ENCODE results near the gene CAMK1G. TPM values are rescaled to one million over a fixed set of nuclear protein-coding genes. Genes with fewer than 3 reads are reported as not detected.

The CAMK1G gene
- total and polyA plus RNA-seq, 2 donors (not counting 3 experiments of a cell fraction or from before 2014, with no cell fraction given): not detected

GRCh38 chr1:209597499-209597898 is 14.0 kb downstream of the CAMK1G start:
- POLR2A ChIA-PET: interaction anchor here (0.8 kb wide), 1 partner anchor 52 kb away, joined by 3 read pairs; no protein-coding TSS in a partner anchor
- no TSS peak for BruUV-seq (replicated peaks)
- H3K9ac ChIP-seq (replicated peaks; ENCODE audit: extremely low read depth, insufficient read depth, low read length): no peak overlapping the region
- H3K79me2 ChIP-seq (ENCODE audit: control insufficient read depth, insufficient read depth, low read length): no peaks in the 10 kb centered on the region
- peak; percentile 76 for DNase-seq (ENCODE audit: low read depth, low spot score)
- H3K36me3 ChIP-seq (ENCODE audit: control insufficient read depth in 2 of 2, extremely low read depth in 1 of 2, insufficient read depth in 2 of 2, low read length in 2 of 2): no peaks in the 10 kb centered on the region
- no peak overlapping the region for H2AFZ ChIP-seq (ENCODE audit: low read depth, low read length)
- H4K20me1 ChIP-seq (replicated peaks; ENCODE audit: control insufficient read depth, extremely low read depth, insufficient read depth, low read length): no peaks in the 10 kb centered on the region
- no peaks in the 10 kb centered on the region for H3K9me1 ChIP-seq (replicated peaks; ENCODE audit: control insufficient read depth, extremely low read depth, insufficient read depth, low read length)
- H3K4me3 ChIP-seq (replicated peaks in 1 of 3; ENCODE audit: insufficient read depth in 1 of 3, low read depth in 1 of 3, low read length in 3 of 3): no peak overlapping the region
- H3K27me3 ChIP-seq (ENCODE audit: control insufficient read depth in 2 of 2, insufficient read depth in 2 of 2, low read length in 2 of 2): peaks cover 10 to 14% of the 10 kb centered on the region in 2 experiments
- no peaks in the 10 kb centered on the region for H3K9me3 ChIP-seq (replicated peaks; ENCODE audit: control insufficient read depth, insufficient read depth, low read length)
- H3K4me2 ChIP-seq (ENCODE audit: insufficient read depth, low read length): no peak overlapping the region
- intact Hi-C loops (cut with micrococcal nuclease) (no loop called here), dilution Hi-C loops (cut with MboI; ENCODE audit: extremely low pct_ligation_motif_present, low sequenced_read_pairs) (loop anchor here (25.0 kb wide), 1 partner anchor 90 kb away; the partner anchor contains the start of gene G0S2)
- FAIRE-seq: peak; percentile 88
- H3K4me1 ChIP-seq (ENCODE audit: control insufficient read depth, extremely low read depth, insufficient read depth, low read length): peaks cover 5% of the 10 kb centered on the region
- no peak for TF ChIP-seq JUN (IDR thresholded peaks at IDR 0.05; ENCODE audit: borderline replicate concordance, insufficient read depth, insufficient read length, low read depth)
- TF ChIP-seq FOS (IDR thresholded peaks at IDR 0.05; ENCODE audit: borderline replicate concordance, insufficient read depth, low read length): peak; percentile 24
- TF ChIP-seq, protein P1, sequence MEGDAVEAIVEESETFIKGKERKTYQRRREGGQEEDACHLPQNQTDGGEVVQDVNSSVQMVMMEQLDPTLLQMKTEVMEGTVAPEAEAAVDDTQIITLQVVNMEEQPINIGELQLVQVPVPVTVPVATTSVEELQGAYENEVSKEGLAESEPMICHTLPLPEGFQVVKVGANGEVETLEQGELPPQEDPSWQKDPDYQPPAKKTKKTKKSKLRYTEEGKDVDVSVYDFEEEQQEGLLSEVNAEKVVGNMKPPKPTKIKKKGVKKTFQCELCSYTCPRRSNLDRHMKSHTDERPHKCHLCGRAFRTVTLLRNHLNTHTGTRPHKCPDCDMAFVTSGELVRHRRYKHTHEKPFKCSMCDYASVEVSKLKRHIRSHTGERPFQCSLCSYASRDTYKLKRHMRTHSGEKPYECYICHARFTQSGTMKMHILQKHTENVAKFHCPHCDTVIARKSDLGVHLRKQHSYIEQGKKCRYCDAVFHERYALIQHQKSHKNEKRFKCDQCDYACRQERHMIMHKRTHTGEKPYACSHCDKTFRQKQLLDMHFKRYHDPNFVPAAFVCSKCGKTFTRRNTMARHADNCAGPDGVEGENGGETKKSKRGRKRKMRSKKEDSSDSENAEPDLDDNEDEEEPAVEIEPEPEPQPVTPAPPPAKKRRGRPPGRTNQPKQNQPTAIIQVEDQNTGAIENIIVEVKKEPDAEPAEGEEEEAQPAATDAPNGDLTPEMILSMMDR (IDR thresholded peaks at IDR 0.05; ENCODE audit: extremely low read depth in 1 of 2, insufficient read depth in 1 of 2, low read depth in 1 of 2, low read length in 2 of 2): no peak
- TF ChIP-seq EZH2 (IDR thresholded peaks at IDR 0.05; ENCODE audit: borderline replicate concordance, low read depth, low read length, severe bottlenecking): no peak
- TF ChIP-seq, protein P2, sequence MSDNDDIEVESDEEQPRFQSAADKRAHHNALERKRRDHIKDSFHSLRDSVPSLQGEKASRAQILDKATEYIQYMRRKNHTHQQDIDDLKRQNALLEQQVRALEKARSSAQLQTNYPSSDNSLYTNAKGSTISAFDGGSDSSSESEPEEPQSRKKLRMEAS (IDR thresholded peaks at IDR 0.05; ENCODE audit: insufficient read depth, insufficient read length): no peak
- TF ChIP-seq POLR2AphosphoS5 (IDR thresholded peaks at IDR 0.05; ENCODE audit: insufficient read depth, low read depth, low read length): peak; percentile 52
- no peak for TF ChIP-seq MYC (IDR thresholded peaks at IDR 0.05; ENCODE audit: low read depth, low read length)
- peak; percentile 25 for TF ChIP-seq POLR2A (IDR thresholded peaks at IDR 0.05; ENCODE audit: low read depth, low read length)
- TF ChIP-seq GATA2 (IDR thresholded peaks at IDR 0.05; ENCODE audit: insufficient read depth, insufficient read length, low read depth, low read length): no peak
- CTCF ChIA-PET: interaction anchor here (0.7 to 1.8 kb wide), 13 partner anchors 8 to 95 kb away, joined by 3 to 10 read pairs (median 4); partner anchors contain the start of gene CAMK1G
- no peak overlapping the region for H3K27ac ChIP-seq (ENCODE audit: insufficient read depth, low read depth, low read length)

Data from endothelial cell of umbilical vein (primary cell).